ENCODE measurements around the gene MEAK7.

Gene MEAK7

DNA sequence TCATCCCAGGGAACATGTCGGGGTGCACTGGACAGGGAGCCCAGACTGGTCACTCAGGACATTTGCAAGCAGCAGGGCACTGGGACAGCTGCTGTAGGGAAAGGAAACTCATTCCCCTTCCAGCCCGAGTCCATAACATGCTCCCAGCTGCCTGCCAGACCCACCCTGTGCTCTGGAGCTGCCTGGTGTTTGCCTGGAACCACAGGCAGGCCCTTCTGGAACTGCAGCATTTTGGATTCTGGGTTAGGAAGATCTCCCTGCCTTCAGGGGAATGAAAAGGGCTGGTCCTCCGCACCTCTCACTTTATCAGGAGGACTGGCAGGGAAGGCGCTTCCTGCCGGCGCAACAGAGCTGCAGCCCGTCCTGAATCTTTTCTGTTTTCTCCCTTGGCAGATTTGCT, 41.2 kb downstream of the MEAK7 start:
- H3K9me3 ChIP-seq (ENCODE audit: low read depth, low read length): no peaks in the 10 kb centered on the region
- no peaks in the 10 kb centered on the region for H3K36me3 ChIP-seq (ENCODE audit: insufficient read depth, low read length)
- H3K9ac ChIP-seq (ENCODE audit: insufficient read length): no peak overlapping the region
- no peak overlapping the region for H3K27ac ChIP-seq
- DNase-seq (ENCODE audit: low read depth, low spot score): no peak
- TF ChIP-seq POLR2AphosphoS5 (IDR thresholded peaks at IDR 0.05; ENCODE audit: borderline replicate concordance, low read depth, low read length) (no peak), EZH2 (IDR thresholded peaks at IDR 0.05) (no peak), FOXP2 (optimal IDR thresholded peaks at IDR 0.05; ENCODE audit: control extremely low read depth, extremely low read length, insufficient read depth) (no peak)
- H3K4me3 ChIP-seq: no peak overlapping the region

DNA sequence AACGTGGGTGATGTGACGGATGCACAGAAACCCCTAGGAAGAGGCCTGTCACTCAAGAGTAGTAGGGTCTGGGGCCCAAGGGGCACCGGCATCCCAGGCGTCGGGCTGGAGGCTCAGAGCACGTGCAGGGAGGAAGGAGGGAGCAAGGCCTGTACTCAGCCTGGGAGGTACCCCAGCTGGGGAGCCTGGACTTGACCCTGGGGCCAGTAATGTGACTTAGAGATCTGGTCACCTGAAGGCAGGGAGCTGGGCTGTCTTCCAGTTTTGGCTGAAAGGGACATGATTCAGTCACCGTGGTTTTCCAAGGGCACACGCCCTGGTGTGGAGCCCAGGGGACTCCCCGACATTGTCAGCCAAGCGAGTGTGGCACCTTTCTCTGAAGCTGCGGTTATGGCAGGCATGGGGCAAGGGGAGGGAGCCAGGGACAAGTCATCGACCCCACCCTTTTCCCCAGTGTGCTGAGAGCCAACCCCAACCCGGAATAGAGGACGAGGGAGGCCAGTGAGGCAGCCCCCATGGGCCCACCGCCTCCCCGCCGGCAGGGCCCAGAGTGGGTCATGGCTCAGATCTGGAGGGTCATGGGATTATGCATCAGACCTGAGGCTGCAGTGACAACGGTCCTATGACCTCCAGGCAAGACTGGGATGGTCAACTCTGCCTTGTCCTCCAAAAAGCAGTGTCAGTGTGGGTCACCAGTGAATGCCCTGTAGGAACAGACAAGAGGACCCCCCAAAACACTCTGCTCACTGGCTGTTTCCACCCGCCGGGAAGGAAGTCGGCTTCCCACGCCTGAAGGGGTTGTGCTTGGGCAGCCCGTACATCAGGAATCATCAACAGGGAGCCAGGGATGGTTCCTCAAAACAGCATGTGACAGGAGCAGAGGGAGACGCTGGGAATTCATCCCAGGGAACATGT, 41.9 kb downstream of the MEAK7 start:
- no peak overlapping the region for H3K27ac ChIP-seq
- no peaks in the 10 kb centered on the region for H3K36me3 ChIP-seq (ENCODE audit: insufficient read depth, low read length)
- H3K9me3 ChIP-seq (ENCODE audit: low read depth, low read length): no peaks in the 10 kb centered on the region
- TF ChIP-seq FOXP2 (optimal IDR thresholded peaks at IDR 0.05; ENCODE audit: control extremely low read depth, extremely low read length, insufficient read depth) (no peak), EZH2 (IDR thresholded peaks at IDR 0.05) (no peak), POLR2AphosphoS5 (IDR thresholded peaks at IDR 0.05; ENCODE audit: borderline replicate concordance, low read depth, low read length) (no peak)
- H3K4me3 ChIP-seq: no peak overlapping the region
- no peak for DNase-seq (ENCODE audit: low read depth, low spot score)
- H3K9ac ChIP-seq (ENCODE audit: insufficient read length): no peak overlapping the region

DNA sequence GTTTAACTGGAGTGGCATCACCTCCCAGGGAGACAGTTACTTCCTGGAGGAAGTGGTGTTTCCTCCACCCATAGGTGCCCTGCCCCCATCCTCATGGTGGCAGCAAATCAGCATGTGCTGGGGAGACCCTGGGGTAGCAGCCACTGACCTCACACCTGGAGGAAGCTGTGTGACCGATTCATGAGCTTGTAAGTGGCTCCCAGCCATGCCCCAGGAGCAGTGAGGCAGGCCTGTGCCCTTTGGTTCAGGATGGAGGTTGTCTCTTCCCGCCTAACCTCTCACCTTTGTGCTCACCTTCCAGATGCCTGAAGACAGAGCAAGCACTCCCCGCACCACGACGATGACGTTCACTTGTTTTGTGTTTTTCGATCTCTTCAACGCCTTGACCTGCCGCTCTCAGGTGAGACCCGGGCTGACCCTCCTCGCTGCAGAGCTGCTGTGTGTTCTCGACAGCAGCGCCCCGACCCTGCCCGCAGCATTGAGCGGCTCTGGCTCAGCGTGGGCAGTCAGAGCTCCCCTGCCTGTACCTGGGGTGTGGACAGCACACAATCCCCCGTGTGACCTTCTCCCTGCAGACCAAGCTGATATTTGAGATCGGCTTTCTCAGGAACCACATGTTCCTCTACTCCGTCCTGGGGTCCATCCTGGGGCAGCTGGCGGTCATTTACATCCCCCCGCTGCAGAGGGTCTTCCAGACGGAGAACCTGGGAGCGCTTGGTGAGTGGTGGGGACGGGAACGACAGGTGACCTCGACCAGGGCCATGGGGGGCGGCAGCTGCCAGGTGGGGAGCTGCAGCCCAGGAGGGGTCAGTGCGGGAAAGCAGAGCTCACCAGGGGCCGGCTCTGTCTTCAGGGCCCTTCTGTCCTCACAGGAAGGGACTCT, 42.8 kb downstream of the MEAK7 start:
- Histone ChIP-seq H3K9me3 (ENCODE audit: low read depth, low read length) (no peaks in the 10 kb centered on the region), H3K27ac (no peak overlapping the region), H3K36me3 (ENCODE audit: insufficient read depth, low read length) (no peaks in the 10 kb centered on the region), H3K9ac (ENCODE audit: insufficient read length) (no peak overlapping the region), H3K4me3 (no peak overlapping the region)
- TF ChIP-seq EZH2 (IDR thresholded peaks at IDR 0.05) (no peak), FOXP2 (optimal IDR thresholded peaks at IDR 0.05; ENCODE audit: control extremely low read depth, extremely low read length, insufficient read depth) (no peak), POLR2AphosphoS5 (IDR thresholded peaks at IDR 0.05; ENCODE audit: borderline replicate concordance, low read depth, low read length) (no peak)
- no peak for DNase-seq (ENCODE audit: low read depth, low spot score)

DNA sequence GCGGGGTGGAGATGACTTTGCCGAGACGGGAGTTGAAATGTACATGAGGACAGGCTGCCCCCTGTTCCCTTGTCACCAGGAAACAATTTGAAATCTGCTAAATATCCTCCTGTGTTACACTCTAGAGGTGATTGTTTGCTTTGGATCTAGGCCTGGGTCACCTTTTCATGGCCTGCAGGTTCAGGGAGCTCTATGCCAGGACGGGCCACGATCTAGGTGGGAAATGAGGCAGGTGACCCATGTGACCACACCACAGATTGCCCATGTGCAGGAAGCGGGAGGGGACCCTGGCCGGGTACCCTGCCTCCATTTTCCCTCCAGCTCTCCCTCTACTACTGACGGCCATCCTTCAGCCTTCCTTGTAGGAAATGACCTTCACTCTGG, 43.4 kb downstream of the MEAK7 start:
- Histone ChIP-seq H3K9ac (ENCODE audit: insufficient read length) (no peak overlapping the region), H3K9me3 (ENCODE audit: low read depth, low read length) (no peaks in the 10 kb centered on the region), H3K27ac (no peak overlapping the region), H3K36me3 (ENCODE audit: insufficient read depth, low read length) (no peaks in the 10 kb centered on the region), H3K4me3 (no peak overlapping the region)
- TF ChIP-seq EZH2 (IDR thresholded peaks at IDR 0.05) (no peak), POLR2AphosphoS5 (IDR thresholded peaks at IDR 0.05; ENCODE audit: borderline replicate concordance, low read depth, low read length) (no peak), FOXP2 (optimal IDR thresholded peaks at IDR 0.05; ENCODE audit: control extremely low read depth, extremely low read length, insufficient read depth) (no peak)
- no peak for DNase-seq (ENCODE audit: low read depth, low spot score)

DNA sequence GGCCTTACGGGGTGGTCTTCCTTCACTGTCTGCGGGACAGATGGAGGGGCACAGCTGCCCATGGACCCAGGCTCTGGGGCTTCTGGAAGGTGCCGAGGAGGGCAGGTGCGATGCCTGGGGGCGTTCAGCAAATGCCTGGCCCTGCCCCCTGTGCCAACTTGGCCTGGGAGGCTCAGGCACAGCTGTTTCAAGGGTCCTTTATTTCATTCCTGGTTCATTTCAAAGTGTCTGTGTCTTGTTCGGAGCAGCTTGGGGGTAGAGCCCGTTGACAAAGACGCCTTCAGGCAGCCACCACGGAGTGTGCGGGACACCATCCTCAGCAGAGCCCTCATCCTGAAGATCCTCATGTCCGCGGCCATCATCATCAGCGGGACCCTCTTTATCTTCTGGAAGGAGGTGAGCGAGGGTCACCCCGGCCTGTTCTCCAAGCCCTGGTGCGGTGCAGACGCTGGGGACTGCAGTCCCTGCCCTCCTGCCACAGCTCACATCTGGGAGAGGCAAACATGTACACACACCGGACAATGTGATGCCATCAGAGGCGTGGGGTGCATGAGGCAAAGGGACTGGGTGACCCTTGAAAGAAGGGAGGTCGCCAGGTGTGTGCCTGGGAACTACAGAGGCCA, 43.9 kb downstream of the MEAK7 start:
- Histone ChIP-seq H3K36me3 (ENCODE audit: insufficient read depth, low read length) (no peaks in the 10 kb centered on the region), H3K9ac (ENCODE audit: insufficient read length) (no peak overlapping the region), H3K4me3 (no peak overlapping the region), H3K27ac (no peak overlapping the region), H3K9me3 (ENCODE audit: low read depth, low read length) (no peaks in the 10 kb centered on the region)
- TF ChIP-seq FOXP2 (optimal IDR thresholded peaks at IDR 0.05; ENCODE audit: control extremely low read depth, extremely low read length, insufficient read depth) (no peak), EZH2 (IDR thresholded peaks at IDR 0.05) (no peak), POLR2AphosphoS5 (IDR thresholded peaks at IDR 0.05; ENCODE audit: borderline replicate concordance, low read depth, low read length) (no peak)
- no peak for DNase-seq (ENCODE audit: low read depth, low spot score)

DNA sequence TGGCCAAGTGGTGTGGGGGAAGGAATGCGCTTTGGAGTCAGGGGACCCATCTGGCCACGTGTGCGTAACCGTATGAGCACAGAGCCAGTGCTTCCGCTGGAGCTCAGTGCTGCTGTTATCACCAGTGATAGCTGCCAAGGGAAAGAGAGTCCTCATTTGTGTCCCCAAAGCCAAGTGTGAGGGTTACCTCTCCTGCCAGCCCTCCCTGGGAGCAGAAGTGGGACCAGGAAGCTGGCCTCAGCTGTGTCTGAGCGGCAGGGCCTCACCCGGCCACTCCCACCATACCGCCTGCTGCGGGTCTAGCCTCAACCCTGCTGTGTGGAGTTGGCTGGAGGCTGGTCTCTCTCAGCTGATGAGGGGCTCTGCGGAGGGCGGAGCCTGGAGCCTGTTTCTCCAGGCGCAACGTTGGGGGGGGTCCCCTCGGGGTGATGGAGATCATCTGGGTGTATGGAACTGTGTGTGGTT, 44.5 kb downstream of the MEAK7 start:
- Histone ChIP-seq H3K9ac (ENCODE audit: insufficient read length) (no peak overlapping the region), H3K9me3 (ENCODE audit: low read depth, low read length) (no peaks in the 10 kb centered on the region), H3K27ac (no peak overlapping the region), H3K4me3 (no peak overlapping the region), H3K36me3 (ENCODE audit: insufficient read depth, low read length) (no peaks in the 10 kb centered on the region)
- no peak for DNase-seq (ENCODE audit: low read depth, low spot score)
- TF ChIP-seq FOXP2 (optimal IDR thresholded peaks at IDR 0.05; ENCODE audit: control extremely low read depth, extremely low read length, insufficient read depth): no peak
- no peak for TF ChIP-seq EZH2 (IDR thresholded peaks at IDR 0.05)
- no peak for TF ChIP-seq POLR2AphosphoS5 (IDR thresholded peaks at IDR 0.05; ENCODE audit: borderline replicate concordance, low read depth, low read length)

DNA sequence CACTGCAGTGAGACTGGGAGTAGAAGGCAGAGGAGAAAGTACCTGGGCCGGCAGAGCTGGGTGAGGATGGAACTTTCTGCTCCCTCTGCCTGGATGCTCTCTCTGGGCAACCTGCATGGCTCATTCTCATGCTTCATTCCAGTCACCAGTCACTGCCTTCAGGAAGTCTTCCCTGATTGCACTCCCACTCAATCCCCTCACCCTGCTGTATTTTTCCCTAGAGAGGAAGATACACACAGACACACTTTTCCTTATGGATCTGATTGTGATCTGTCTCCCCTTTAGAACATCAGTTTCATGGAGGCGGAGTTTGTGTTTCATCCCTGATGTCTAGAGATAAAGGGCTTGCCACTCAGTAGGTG, 44.9 kb downstream of the MEAK7 start:
- TF ChIP-seq FOXP2 (optimal IDR thresholded peaks at IDR 0.05; ENCODE audit: control extremely low read depth, extremely low read length, insufficient read depth) (no peak), POLR2AphosphoS5 (IDR thresholded peaks at IDR 0.05; ENCODE audit: borderline replicate concordance, low read depth, low read length) (no peak), EZH2 (IDR thresholded peaks at IDR 0.05) (no peak)
- DNase-seq (ENCODE audit: low read depth, low spot score): no peak
- H3K27ac ChIP-seq: no peak overlapping the region

More for the DNA sequence above, 44.9 kb downstream of the MEAK7 start:
- no peak overlapping the region for H3K9ac ChIP-seq (ENCODE audit: insufficient read length)
- no peaks in the 10 kb centered on the region for H3K9me3 ChIP-seq (ENCODE audit: low read depth, low read length)
- H3K4me3 ChIP-seq: no peak overlapping the region
- H3K36me3 ChIP-seq (ENCODE audit: insufficient read depth, low read length): no peaks in the 10 kb centered on the region

All from SK-N-MC (cell line).